Uterus (tissue), 2 donors: ENCODE measurements around the gene DHRS12.

Source experiments
- CTCF ChIP-seq, 4 experiments: fragments of 200-600 bp in 2 of 4; fragments of 450-650 bp in 2 of 4; sonication (generic) in 2 of 4; IDR thresholded peaks; one replicate each; pipeline ENCODE4 v1.5.1; 2016 to 2019; ENCODE audit warnings: antibody characterized with exemption in 4 of 4, mild to moderate bottlenecking in 2 of 4, moderate library complexity in 1 of 4
- POLR2A ChIP-seq, 2 donors: fragments of 450-650 bp; IDR thresholded peaks; one replicate each; pipeline ENCODE4 v1.6.1; 2016; ENCODE audit warnings: antibody characterized with exemption in 2 of 2, mild to moderate bottlenecking in 1 of 2, moderate library complexity in 1 of 2

- TF ChIP-seq POLR2A (IDR thresholded peaks at IDR 0.05) = no peak
- TF ChIP-seq CTCF (IDR thresholded peaks at IDR 0.05) = peak; percentile 69 to 81 (median 74)
Measured at GRCh38 chr13:51814825-51815650, 11.1 kb upstream of the DHRS12 start.
